ENCODE results near the gene LILRA2. TPM values are rescaled to one million over a fixed set of nuclear protein-coding genes. Genes with fewer than 3 reads are reported as not detected.

Gene LILRA2
- total RNA-seq (2014; rRNA removed; shearing (Covaris generic)), result not detected in 2 replicates

GRCh38 chr19:54573330-54573872 lies at the start of gene LILRA2:
LILRA2 (plus strand) TSS chr19:54573790; CDS start chr19:54573879, 89 bp downstream.
- Histone ChIP-seq H3K4me3 (no peak within 1 kb of the TSS), H3K27me3 (no peaks in the 10 kb centered on the region), H3K4me1 (no peaks in the 10 kb centered on the region), H3K9me3 (replicated peaks) (no peaks in the 10 kb centered on the region), H3K36me3 (no peaks in the 10 kb centered on the region), H3K27ac (no peak within 1 kb of the TSS)
- no peak for DNase-seq

DNA sequence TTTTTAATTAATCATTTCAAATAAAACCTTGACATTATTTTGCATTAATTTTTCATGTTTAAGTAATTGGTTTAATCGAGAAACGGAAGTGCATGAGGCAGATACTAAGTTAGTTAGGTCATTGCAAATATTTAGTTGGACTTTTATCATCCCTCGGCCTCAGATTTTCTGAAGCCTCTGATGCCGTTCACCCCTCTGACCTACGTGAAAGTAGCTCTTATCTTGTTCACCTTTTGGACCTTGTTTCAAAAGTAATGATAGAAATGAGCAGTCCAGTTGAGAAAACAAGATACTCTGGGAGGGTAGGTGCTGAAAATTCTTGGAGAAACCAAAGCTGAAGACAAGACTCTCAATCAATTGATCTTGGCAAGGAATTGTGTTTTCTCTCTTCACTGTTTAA lies 48.0 kb upstream of the LILRA2 start:
- Histone ChIP-seq H3K27me3 (peaks cover 9% of the 10 kb centered on the region), H3K36me3 (no peaks in the 10 kb centered on the region), H3K27ac (no peak overlapping the region), H3K4me1 (no peaks in the 10 kb centered on the region), H3K4me3 (no peak overlapping the region), H3K9me3 (replicated peaks) (no peaks in the 10 kb centered on the region)
- no peak for DNase-seq

GRCh38 chr19:54526972-54527371 lies 46.6 kb upstream of the LILRA2 start:
- no peaks in the 10 kb centered on the region for H3K4me1 ChIP-seq
- H3K9me3 ChIP-seq (replicated peaks), result no peaks in the 10 kb centered on the region
- H3K36me3 ChIP-seq, result no peaks in the 10 kb centered on the region
- H3K27ac ChIP-seq, result no peak overlapping the region
- no peak for DNase-seq
- peaks cover 17% of the 10 kb centered on the region for H3K27me3 ChIP-seq
- H3K4me3 ChIP-seq, result no peak overlapping the region

GRCh38 chr19:54530866-54531265 lies 42.7 kb upstream of the LILRA2 start:
- Histone ChIP-seq H3K36me3 (no peaks in the 10 kb centered on the region), H3K9me3 (replicated peaks) (no peaks in the 10 kb centered on the region), H3K4me3 (no peak overlapping the region), H3K27ac (no peak overlapping the region), H3K4me1 (no peaks in the 10 kb centered on the region), H3K27me3 (peaks cover 21% of the 10 kb centered on the region)
- no peak for DNase-seq

DNA sequence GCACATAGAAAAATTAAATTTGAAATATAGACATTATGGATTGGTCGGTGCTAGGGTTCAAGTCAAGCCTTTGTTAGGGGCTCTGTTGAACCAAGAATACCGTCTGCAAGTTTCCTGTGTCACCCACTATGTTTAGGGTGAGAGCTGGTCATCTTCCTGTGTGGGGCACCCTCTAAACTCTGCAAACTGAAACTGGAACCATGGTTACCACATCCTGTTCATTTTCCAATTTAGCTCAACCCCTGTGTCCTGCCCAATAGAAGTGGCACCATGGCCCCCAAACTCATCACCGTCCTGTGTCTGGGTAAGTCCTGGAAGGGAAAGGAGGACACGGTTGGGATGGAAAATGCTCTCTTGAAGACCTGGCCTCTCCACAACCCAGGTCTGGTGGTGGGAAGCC lies 41.1 kb upstream of the LILRA2 start:
- H3K36me3 ChIP-seq, result no peaks in the 10 kb centered on the region
- DNase-seq, result no peak
- H3K9me3 ChIP-seq (replicated peaks), result no peaks in the 10 kb centered on the region
- H3K27me3 ChIP-seq, result peaks cover 26% of the 10 kb centered on the region
- H3K4me1 ChIP-seq, result no peaks in the 10 kb centered on the region
- H3K27ac ChIP-seq, result no peak overlapping the region
- no peak overlapping the region for H3K4me3 ChIP-seq

- DNase-seq, result no peak
- H3K27ac ChIP-seq, result no peak overlapping the region
- H3K36me3 ChIP-seq, result no peaks in the 10 kb centered on the region
- H3K27me3 ChIP-seq, result peaks cover 26% of the 10 kb centered on the region
- no peak overlapping the region for H3K4me3 ChIP-seq
- H3K9me3 ChIP-seq (replicated peaks), result no peaks in the 10 kb centered on the region
- H3K4me1 ChIP-seq, result no peaks in the 10 kb centered on the region
These were observed 40.1 kb upstream of the LILRA2 start for GRCh38 chr19:54533476-54533875.

- Histone ChIP-seq H3K4me3 (no peak overlapping the region), H3K36me3 (no peaks in the 10 kb centered on the region), H3K9me3 (replicated peaks) (no peaks in the 10 kb centered on the region), H3K4me1 (no peaks in the 10 kb centered on the region), H3K27me3 (peaks cover 26% of the 10 kb centered on the region), H3K27ac (no peak overlapping the region)
- DNase-seq, result no peak
These were observed 39.4 kb upstream of the LILRA2 start for GRCh38 chr19:54534156-54534555.

- no peak for DNase-seq
- peaks cover 17% of the 10 kb centered on the region for H3K27me3 ChIP-seq
- H3K4me1 ChIP-seq, result no peaks in the 10 kb centered on the region
- H3K4me3 ChIP-seq, result no peak overlapping the region
- no peaks in the 10 kb centered on the region for H3K36me3 ChIP-seq
- H3K9me3 ChIP-seq (replicated peaks), result no peaks in the 10 kb centered on the region
- no peak overlapping the region for H3K27ac ChIP-seq
These were observed 38.0 kb upstream of the LILRA2 start for GRCh38 chr19:54535601-54536000.

GRCh38 chr19:54536956-54537355 lies 36.6 kb upstream of the LILRA2 start:
- no peaks in the 10 kb centered on the region for H3K9me3 ChIP-seq (replicated peaks)
- no peak for DNase-seq
- H3K27ac ChIP-seq, result no peak overlapping the region
- H3K4me1 ChIP-seq, result no peaks in the 10 kb centered on the region
- H3K27me3 ChIP-seq, result peaks cover 9% of the 10 kb centered on the region; the same call in 1 of the 2 replicates
- H3K4me3 ChIP-seq, result no peak overlapping the region
- H3K36me3 ChIP-seq, result no peaks in the 10 kb centered on the region

- Histone ChIP-seq H3K4me1 (no peaks in the 10 kb centered on the region), H3K4me3 (no peak overlapping the region), H3K9me3 (replicated peaks) (no peaks in the 10 kb centered on the region), H3K36me3 (no peaks in the 10 kb centered on the region), H3K27me3 (no peaks in the 10 kb centered on the region), H3K27ac (no peak overlapping the region)
- DNase-seq, result no peak
These were observed 31.9 kb upstream of the LILRA2 start for GRCh38 chr19:54541712-54542111.

DNA sequence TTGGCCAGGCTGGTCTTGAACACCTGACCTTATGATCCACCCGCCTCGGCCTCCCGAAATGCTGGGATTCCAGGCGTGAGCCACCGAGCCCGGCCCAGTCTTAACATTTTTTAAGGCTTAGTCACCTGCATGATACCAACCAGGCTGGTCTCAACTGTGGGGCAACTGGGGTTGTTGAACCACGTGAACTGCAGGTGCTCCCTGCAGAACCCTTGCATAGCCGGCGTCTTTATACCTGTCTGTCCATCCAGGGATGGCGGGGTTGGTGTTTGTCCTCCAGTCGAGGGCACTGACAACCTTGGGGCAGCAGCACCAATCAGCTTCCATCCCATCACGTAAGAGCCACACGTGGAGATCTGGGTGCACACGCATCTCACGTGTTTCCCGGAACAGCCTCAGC lies 24.8 kb upstream of the LILRA2 start:
- H3K4me1 ChIP-seq, result no peaks in the 10 kb centered on the region
- no peak for DNase-seq
- H3K9me3 ChIP-seq (replicated peaks), result no peaks in the 10 kb centered on the region
- H3K36me3 ChIP-seq, result no peaks in the 10 kb centered on the region
- 0 out of 2 replicates have a peak, but pooled peaks cover 5% of the 10 kb centered on the region for H3K27me3 ChIP-seq
- H3K4me3 ChIP-seq, result no peak overlapping the region
- no peak overlapping the region for H3K27ac ChIP-seq

- H3K4me3 ChIP-seq, result no peak overlapping the region
- H3K4me1 ChIP-seq, result no peaks in the 10 kb centered on the region
- H3K36me3 ChIP-seq, result no peaks in the 10 kb centered on the region
- H3K9me3 ChIP-seq (replicated peaks), result no peaks in the 10 kb centered on the region
- no peak overlapping the region for H3K27ac ChIP-seq
- H3K27me3 ChIP-seq, result 0 out of 2 replicates have a peak, but pooled peaks cover 5% of the 10 kb centered on the region
- DNase-seq, result no peak
These were observed 24.4 kb upstream of the LILRA2 start for GRCh38 chr19:54549224-54549623.

DNA sequence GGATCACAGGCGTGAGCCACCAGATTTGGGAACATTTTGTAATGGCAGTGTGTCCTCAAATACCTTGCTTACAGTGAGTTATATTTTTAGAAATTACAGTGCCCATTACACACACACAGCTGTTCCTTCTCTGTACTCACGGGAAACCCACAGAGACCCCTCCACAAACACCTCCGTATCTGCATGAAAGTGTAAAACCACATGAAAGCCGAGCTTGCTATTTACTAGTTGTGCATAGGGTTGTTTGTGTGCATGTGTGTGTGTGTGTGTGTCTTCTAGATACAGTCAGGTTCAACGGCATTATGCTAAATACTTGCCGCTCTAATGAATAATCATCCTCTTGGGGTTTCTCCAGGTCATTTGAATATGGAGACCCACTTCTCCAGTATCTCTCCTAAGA lies 22.3 kb upstream of the LILRA2 start:
- no peaks in the 10 kb centered on the region for H3K9me3 ChIP-seq (replicated peaks)
- no peak overlapping the region for H3K27ac ChIP-seq
- H3K4me3 ChIP-seq, result no peak overlapping the region
- 0 out of 2 replicates have a peak, but pooled peaks cover 5% of the 10 kb centered on the region for H3K27me3 ChIP-seq
- H3K36me3 ChIP-seq, result no peaks in the 10 kb centered on the region
- H3K4me1 ChIP-seq, result no peaks in the 10 kb centered on the region
- DNase-seq, result no peak

- H3K36me3 ChIP-seq, result no peaks in the 10 kb centered on the region
- no peaks in the 10 kb centered on the region for H3K9me3 ChIP-seq (replicated peaks)
- no peak overlapping the region for H3K4me3 ChIP-seq
- DNase-seq, result no peak
- H3K27me3 ChIP-seq, result peaks cover 11% of the 10 kb centered on the region
- H3K27ac ChIP-seq, result no peak overlapping the region
- no peaks in the 10 kb centered on the region for H3K4me1 ChIP-seq
These were observed 21.4 kb upstream of the LILRA2 start for GRCh38 chr19:54551950-54552912.

DNA sequence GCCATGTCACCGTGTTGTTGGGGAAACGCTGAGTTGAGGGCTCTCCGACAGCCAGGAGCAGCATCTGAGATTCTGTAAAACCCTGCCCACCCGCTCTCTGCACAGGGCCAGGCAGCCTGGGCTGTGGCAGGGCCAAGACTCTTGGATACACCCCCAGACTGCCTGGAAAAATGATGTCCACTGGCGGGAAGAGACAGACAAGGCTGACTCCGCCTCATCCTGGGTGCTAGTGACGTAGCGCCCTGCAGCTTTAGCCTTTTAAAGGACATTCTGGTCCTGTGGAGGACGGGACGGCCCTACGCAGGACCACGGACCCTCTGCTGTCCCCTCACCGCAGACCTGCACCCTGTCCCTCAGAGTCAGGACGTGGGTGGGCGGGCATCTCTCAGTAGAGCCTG lies 20.7 kb upstream of the LILRA2 start:
- Histone ChIP-seq H3K27me3 (peaks cover 13% of the 10 kb centered on the region), H3K4me1 (no peaks in the 10 kb centered on the region), H3K27ac (no peak overlapping the region), H3K4me3 (no peak overlapping the region), H3K9me3 (replicated peaks) (no peaks in the 10 kb centered on the region), H3K36me3 (no peaks in the 10 kb centered on the region)
- DNase-seq, result no peak

All from SJCRH30 (cell line).